GM20000 (cell line): ENCODE data around the gene TTLL9.

Experiments
- DNase-seq: peaks from one replicate; pipeline ENCODE4 v3.0.0; 2012; ENCODE audit warnings: low spot score
- CTCF ChIP-seq: IDR thresholded peaks from 2 replicates; pipeline ENCODE4 v1.5.1; 2012; ENCODE audit warnings: mild to moderate bottlenecking, control low read depth; ENCODE audit errors: extremely low read depth, missing control alignments

Gene TTLL9

GRCh38 chr20:31949877-31950646, 79.6 kb downstream of the TTLL9 start:
- TF ChIP-seq CTCF = no peak
- DNase-seq = no peak

DNA sequence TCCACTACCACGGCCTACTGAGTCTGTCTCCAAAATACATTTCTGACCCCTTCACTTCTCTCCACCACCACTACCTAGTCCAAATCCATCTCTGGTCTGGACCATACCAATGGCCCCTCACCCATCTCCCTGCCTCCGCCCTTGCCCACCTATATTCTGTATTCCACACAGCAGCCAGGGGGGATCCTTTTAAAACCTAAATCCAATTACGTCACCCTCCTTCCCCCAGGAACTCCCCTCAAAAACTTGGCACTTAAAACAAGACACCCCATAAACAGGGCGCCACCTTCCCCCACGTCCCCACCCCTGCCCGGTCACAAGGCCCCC, 80.7 kb downstream of the TTLL9 start:
- TF ChIP-seq CTCF = no peak

DNA sequence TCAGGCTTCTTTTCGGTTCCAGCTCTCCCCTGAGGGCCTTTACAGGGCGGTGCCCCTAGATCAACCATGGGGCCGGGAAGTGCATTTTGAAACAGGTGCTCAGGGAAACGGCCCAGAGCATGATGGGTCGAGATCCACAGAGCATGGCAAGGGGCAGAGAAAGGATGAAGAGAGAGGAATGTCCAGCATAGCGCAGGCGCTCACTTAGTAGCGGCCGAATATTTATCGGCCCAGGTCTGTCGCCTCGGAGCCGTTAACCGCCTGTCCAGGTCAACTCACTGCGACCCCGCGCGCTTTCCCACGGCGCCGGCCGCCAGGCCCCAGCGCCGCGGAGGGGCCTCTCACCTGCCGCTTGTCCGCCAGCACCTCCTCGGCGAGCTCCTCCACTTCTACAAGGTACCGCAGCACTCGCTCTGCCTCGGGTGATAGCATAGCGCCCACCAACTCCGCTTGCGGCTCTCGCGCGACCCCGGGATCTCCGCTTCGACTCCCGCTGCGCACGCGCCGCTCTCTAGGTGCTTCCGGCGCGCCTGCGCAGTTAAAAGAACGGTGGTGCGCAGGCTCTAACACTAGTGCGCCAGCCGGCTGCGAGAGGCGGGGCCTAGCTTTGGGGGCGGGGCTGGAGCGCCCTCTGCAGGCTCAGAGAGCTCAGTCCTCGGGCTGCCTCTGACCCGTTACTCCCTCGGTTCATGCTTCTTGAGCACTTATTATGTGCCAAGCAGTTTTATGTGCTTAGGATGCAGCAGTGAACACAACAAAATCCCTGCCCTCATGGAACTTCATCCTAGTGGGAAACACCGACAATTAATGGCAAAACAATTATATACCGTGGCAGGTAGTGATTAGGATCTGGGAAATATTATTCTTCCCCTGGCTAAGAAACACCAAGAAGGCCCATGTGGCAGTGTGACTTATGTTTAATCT, 81.4 kb downstream of the TTLL9 start, which contains the start of gene PDRG1:
TSS of gene PDRG1 (minus strand) at position 517 of the 924 bp plus-strand sequence. CDS start at position 432, 85 bp downstream.
- peak; percentile 92 for TF ChIP-seq CTCF
- DNase-seq = peak; percentile 96

More for the DNA sequence above, 80.7 kb downstream of the TTLL9 start:
- DNase-seq = no peak

GRCh38 chr20:31953556-31954148, 83.2 kb downstream of the TTLL9 start:
- no peak for TF ChIP-seq CTCF
- DNase-seq = no peak

GRCh38 chr20:31954500-31954899, 84.1 kb downstream of the TTLL9 start:
- no peak for TF ChIP-seq CTCF
- no peak for DNase-seq

DNA sequence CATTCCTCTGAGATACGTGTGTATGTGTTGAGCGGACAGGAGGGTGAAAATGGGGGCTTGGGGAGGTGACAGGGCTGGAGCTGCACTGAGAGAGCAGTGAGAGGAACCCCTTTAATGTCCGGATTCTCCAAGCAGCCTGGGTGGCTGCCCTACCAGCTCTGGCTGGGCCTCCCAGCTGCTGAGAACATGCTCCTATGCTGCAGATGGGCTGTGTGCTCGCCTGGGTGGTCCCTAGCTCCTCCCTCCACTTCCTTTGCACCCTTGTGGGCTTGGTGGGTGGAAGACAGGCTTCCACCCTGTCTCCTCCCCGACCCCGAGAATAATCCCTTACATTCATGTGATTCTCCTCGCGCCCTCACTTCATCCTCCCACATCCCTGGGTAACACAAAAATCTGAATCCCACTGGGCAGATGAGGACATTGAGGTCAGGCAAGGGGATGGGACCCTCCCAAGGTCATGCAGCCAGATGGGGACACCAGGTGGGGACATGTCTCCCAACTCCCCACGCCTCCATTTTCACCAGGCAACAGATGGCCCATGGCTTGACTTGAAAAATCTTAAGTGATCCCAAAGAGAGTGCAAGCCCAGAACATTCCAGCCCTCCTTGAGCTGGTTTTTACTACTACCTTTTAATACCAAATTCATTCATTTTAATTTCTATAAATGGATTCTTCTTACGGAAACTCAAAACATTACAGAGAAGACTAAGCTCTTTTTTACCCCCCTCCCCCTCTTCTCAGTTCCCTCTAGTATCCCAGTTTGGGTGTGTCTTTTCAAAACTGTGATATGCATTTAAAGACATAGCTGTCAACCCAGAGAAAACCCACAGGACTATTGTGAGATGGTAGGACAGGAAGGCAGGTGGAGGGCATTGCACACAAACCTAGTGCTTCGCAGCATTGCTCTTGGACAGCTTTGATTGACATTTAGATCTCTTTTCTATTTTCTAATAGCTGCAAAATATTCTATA, 86.4 kb downstream of the TTLL9 start:
- no peak for DNase-seq
- TF ChIP-seq CTCF = no peak
